PC-9 (cell line): ENCODE results near the gene TMEM74B. TPM values are rescaled to one million over a fixed set of nuclear protein-coding genes. Genes with fewer than 3 reads are reported as not detected.

Experiments used
- BruUV-seq: library from RNA; stranded (reverse); fragments of 400-500 nt; replicated peaks from 2 replicates; lab custom pipeline; 2021; lab: Mats Ljungman, UMichigan
- CTCF ChIA-PET: fragments of 300-600 bp; sonication (Branson Sonifier 250); formaldehyde crosslinking; loops from one replicate; lab custom pipeline; 2022; ENCODE audit warnings: antibody characterized with exemption; lab: Charles Lee
- POLR2A ChIA-PET: fragments of 300-600 bp; sonication (Branson Sonifier 250); formaldehyde crosslinking; loops from one replicate; lab custom pipeline; 2022; ENCODE audit warnings: antibody characterized with exemption; ENCODE audit not compliant: unreplicated experiment; lab: Charles Lee
- DNase-seq, 2 experiments: peaks; one replicate each; pipeline versions ENCODE4 v3.0.0 to v3.0.0-alpha.2; 2015 to 2022; ENCODE audit warnings: mixed read lengths in 1 of 2
- H2AFZ ChIP-seq: fragments of 200-600 bp; sonication (generic); 2 replicates; pipeline ENCODE4 v1.8.1; 2017; ENCODE audit warnings: antibody characterized with exemption
- H3F3A ChIP-seq: fragments of 200-600 bp; sonication (generic); 2 replicates; pipeline ENCODE4 v1.8.1; 2017; ENCODE audit warnings: antibody characterized with exemption, mild to moderate bottlenecking, low read depth; ENCODE audit not compliant: insufficient read depth
- H3K27ac ChIP-seq: fragments of 200-600 bp; sonication (generic); 2 replicates; pipeline ENCODE4 v1.6.1; 2016; ENCODE audit warnings: mixed run types
- H3K27me3 ChIP-seq: fragments of 200-600 bp; sonication (generic); 2 replicates; pipeline ENCODE4 v1.6.1; 2016; ENCODE audit warnings: low read depth, mixed run types; ENCODE audit not compliant: insufficient read depth
- H3K36me3 ChIP-seq: fragments of 200-600 bp; sonication (generic); 2 replicates; pipeline ENCODE4 v1.6.1; 2016; ENCODE audit warnings: low read depth, mixed run types
- H3K4me1 ChIP-seq: fragments of 200-600 bp; sonication (generic); replicated peaks from 2 replicates; pipeline ENCODE4 v1.6.1; 2016; ENCODE audit warnings: mixed run types; ENCODE audit not compliant: insufficient read depth
- H3K4me2 ChIP-seq: fragments of 200-600 bp; sonication (generic); 2 replicates; pipeline ENCODE4 v1.6.1; 2017; ENCODE audit warnings: mixed run types
- H3K4me3 ChIP-seq: fragments of 200-600 bp; sonication (generic); 2 replicates; pipeline ENCODE4 v1.6.1; 2016; ENCODE audit warnings: mixed run types
- H3K79me2 ChIP-seq: fragments of 200-600 bp; sonication (generic); 2 replicates; pipeline ENCODE4 v1.6.1; 2017; ENCODE audit warnings: low read depth, mixed run types
- H3K9me2 ChIP-seq: fragments of 200-600 bp; sonication (generic); 2 replicates; pipeline ENCODE4 v1.8.1; 2017; ENCODE audit warnings: mild to moderate bottlenecking; ENCODE audit not compliant: insufficient read depth
- H3K9me3 ChIP-seq: fragments of 200-600 bp; sonication (generic); 2 replicates; pipeline ENCODE4 v1.8.1; 2016; ENCODE audit warnings: low read depth; ENCODE audit not compliant: insufficient read depth
- H4K20me1 ChIP-seq: fragments of 200-600 bp; sonication (generic); 2 replicates; pipeline ENCODE4 v1.8.1; 2017; ENCODE audit not compliant: insufficient read depth
- EZH2 ChIP-seq: fragments of 200-600 bp; sonication (generic); IDR thresholded peaks from 2 replicates; pipeline ENCODE4 v1.8.0; 2017; ENCODE audit warnings: antibody characterized with exemption, low read depth
- intact Hi-C: fragments of 100-400 bp; cut with micrococcal nuclease; formaldehyde crosslinking; loops from one replicate; pipeline ENCODE4 v1.10.0; 2022; ENCODE audit not compliant: unreplicated experiment
- total RNA-seq: library from RNA; stranded (reverse); gene quantifications from 2 replicates; pipeline ENCODE4 v1.2.3, GENCODE V29; 2021
- TF ChIP-seq, protein P1 (sequence below): fragments of 200-600 bp; sonication (generic); conservative IDR thresholded peaks from 2 replicates; pipeline ENCODE4 v1.6.1; 2017; ENCODE audit warnings: mixed run types, antibody characterized with exemption, mild to moderate bottlenecking, moderate library complexity

TMEM74B gene
- total RNA-seq, 1 experiment from 2014 or later, result 0.44 TPM

DNA sequence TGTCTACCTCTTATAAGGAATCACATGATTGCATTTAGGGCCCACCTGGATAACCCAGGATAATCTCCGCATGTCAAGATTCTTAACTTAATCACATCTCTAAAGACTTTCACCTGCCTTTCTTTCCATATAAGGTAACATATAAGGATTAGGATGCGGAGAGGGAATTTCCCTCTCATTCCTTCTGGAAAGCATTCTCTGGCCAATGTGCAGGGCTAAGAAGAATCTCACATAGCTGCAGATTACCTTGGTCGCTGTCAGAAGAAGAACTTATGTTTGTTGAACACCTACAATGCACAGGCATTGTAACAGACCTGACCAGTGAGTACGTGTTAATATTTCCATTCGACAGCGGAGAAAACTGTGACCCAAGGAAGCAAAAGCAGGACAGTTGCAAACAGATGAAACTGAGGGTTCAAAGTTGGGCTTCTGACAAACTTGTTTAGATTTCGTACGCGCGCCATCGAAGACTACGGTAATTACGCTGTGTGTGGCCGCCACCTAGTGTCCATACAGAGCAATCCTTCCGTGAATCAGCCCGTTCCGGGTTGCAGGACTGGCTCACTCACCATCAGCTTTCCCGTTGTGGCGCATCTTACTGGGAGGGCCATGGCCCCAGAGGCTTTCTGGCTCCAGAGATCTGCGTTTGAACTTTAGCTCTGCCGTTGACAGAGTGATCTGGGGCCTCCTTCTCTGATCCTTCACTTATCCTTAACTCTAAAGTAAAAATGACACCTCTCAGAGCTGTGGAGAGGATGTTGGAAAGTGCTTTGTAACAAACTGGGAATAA, 28.0 kb upstream of the TMEM74B start:
- Histone ChIP-seq H3K79me2 (no peaks in the 10 kb centered on the region), H3K36me3 (no peaks in the 10 kb centered on the region), H3K27ac (no peak overlapping the region), H3K27me3 (peaks cover 77% of the 10 kb centered on the region), H4K20me1 (no peaks in the 10 kb centered on the region), H2AFZ (no peak overlapping the region), H3K4me2 (peak overlapping the region; percentile 17; the same call in 1 of the 2 replicates), H3K9me3 (no peaks in the 10 kb centered on the region), H3F3A (no peaks in the 10 kb centered on the region), H3K4me1 (no peaks in the 10 kb centered on the region), H3K4me3 (no peak overlapping the region), H3K9me2 (no peaks in the 10 kb centered on the region)
- DNase-seq, result peak in 1 of 2 experiments; percentile 61
- no TSS peak for BruUV-seq
- TF ChIP-seq, protein P1, sequence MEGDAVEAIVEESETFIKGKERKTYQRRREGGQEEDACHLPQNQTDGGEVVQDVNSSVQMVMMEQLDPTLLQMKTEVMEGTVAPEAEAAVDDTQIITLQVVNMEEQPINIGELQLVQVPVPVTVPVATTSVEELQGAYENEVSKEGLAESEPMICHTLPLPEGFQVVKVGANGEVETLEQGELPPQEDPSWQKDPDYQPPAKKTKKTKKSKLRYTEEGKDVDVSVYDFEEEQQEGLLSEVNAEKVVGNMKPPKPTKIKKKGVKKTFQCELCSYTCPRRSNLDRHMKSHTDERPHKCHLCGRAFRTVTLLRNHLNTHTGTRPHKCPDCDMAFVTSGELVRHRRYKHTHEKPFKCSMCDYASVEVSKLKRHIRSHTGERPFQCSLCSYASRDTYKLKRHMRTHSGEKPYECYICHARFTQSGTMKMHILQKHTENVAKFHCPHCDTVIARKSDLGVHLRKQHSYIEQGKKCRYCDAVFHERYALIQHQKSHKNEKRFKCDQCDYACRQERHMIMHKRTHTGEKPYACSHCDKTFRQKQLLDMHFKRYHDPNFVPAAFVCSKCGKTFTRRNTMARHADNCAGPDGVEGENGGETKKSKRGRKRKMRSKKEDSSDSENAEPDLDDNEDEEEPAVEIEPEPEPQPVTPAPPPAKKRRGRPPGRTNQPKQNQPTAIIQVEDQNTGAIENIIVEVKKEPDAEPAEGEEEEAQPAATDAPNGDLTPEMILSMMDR, result peak; percentile 82
- TF ChIP-seq EZH2, result no peak
- intact Hi-C loops, result loop anchor here (1.0 to 5.0 kb wide), 2 partner anchors 256 to 397 kb away; no protein-coding TSS in a partner anchor
- ChIA-PET CTCF (no interaction called here), POLR2A (no interaction called here)

DNA sequence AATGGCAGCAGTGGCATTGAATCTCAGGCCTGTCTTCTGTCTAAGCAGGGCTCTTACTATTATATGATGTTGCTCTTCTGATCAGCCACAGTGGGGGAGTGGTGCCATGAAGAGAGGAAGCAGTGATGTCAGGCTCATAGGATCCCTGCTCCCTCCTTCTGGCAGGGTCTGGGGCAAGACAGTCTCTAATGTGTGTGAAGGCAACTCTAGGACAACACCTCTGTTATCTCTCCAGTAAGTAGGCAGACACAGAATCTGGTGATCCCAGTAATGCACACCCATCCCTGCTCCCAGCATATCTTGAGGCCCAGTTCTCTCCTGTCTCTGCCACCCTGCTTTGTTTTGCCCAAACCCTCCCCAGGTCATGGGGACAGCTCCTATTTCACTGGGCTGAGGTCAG, 27.2 kb upstream of the TMEM74B start:
- H3K4me2 ChIP-seq, result no peak overlapping the region
- H3F3A ChIP-seq, result no peaks in the 10 kb centered on the region
- H4K20me1 ChIP-seq, result no peaks in the 10 kb centered on the region
- peaks cover 77% of the 10 kb centered on the region for H3K27me3 ChIP-seq
- TF ChIP-seq EZH2, result no peak
- TF ChIP-seq, protein P1, result no peak
- H2AFZ ChIP-seq, result no peak overlapping the region
- H3K36me3 ChIP-seq, result no peaks in the 10 kb centered on the region
- CTCF ChIA-PET, result no interaction called here
- intact Hi-C loops, result loop anchor here (5.0 kb wide), 1 partner anchor 255 kb away; no protein-coding TSS in a partner anchor
- no TSS peak for BruUV-seq
- H3K9me2 ChIP-seq, result no peaks in the 10 kb centered on the region
- POLR2A ChIA-PET, result no interaction called here
- no peaks in the 10 kb centered on the region for H3K4me1 ChIP-seq
- no peak overlapping the region for H3K27ac ChIP-seq
- H3K4me3 ChIP-seq, result no peak overlapping the region
- no peaks in the 10 kb centered on the region for H3K79me2 ChIP-seq
- DNase-seq, result no peak
- no peaks in the 10 kb centered on the region for H3K9me3 ChIP-seq

DNA sequence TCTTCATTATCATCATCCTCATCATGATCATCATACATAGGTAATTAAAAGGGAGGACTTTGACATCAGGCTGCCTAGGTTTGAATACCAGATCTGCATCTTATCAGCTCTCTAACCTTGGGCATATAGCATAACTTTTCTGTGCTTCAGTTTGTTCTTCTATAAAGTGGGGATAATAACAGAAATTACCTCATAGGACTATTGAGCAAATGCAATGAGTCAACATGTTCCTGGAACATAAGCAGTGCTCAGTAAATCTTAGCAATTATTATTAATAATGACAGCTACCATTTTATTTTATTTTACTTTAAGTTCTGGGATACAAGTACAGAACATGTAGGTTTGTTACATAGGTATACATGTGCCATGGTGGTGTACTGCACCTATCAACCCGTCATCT, 25.7 kb upstream of the TMEM74B start:
- Histone ChIP-seq H3K4me2 (no peak overlapping the region), H3F3A (no peaks in the 10 kb centered on the region), H3K79me2 (no peaks in the 10 kb centered on the region), H3K9me3 (no peaks in the 10 kb centered on the region), H3K4me3 (no peak overlapping the region), H3K36me3 (no peaks in the 10 kb centered on the region), H4K20me1 (no peaks in the 10 kb centered on the region), H3K9me2 (no peaks in the 10 kb centered on the region), H3K27me3 (peaks cover 73% of the 10 kb centered on the region), H2AFZ (no peak overlapping the region), H3K4me1 (no peaks in the 10 kb centered on the region), H3K27ac (no peak overlapping the region)
- ChIA-PET POLR2A (no interaction called here), CTCF (interaction anchor here (0.7 kb wide), 1 partner anchor 1089 kb away, joined by 3 read pairs; no protein-coding TSS in a partner anchor)
- BruUV-seq, result no TSS peak
- intact Hi-C loops, result loop anchor here (5.0 kb wide), 1 partner anchor 253 kb away; no protein-coding TSS in a partner anchor
- TF ChIP-seq EZH2, result no peak
- no peak for DNase-seq
